Measurements from ENCODE around the gene PDZD2. TPM values are rescaled to one million over a fixed set of nuclear protein-coding genes. Genes with fewer than 3 reads are reported as not detected.

The PDZD2 gene
- total and polyA plus RNA-seq, 8 donors, result 16.2 to 49.8 (median 20.4) TPM

GRCh38 chr5:32055891-32056866 is 417.2 kb downstream of the PDZD2 start:
- Histone ChIP-seq H3K9me3 (no peaks in the 10 kb centered on the region), H3K36me3 (peaks cover 0 to 23% of the 10 kb centered on the region in 2 donors), H3K4me1 (no peaks in the 10 kb centered on the region), H3K4me3 (no peak overlapping the region), H3K27me3 (no peaks in the 10 kb centered on the region), H3K27ac (no peak overlapping the region)
- TF ChIP-seq CTCF (IDR thresholded peaks at IDR 0.05), result no peak
- DNase-seq (no peak), ATAC-seq (no peak)
- intact Hi-C loops (cut with DNase I), result no loop called here

DNA sequence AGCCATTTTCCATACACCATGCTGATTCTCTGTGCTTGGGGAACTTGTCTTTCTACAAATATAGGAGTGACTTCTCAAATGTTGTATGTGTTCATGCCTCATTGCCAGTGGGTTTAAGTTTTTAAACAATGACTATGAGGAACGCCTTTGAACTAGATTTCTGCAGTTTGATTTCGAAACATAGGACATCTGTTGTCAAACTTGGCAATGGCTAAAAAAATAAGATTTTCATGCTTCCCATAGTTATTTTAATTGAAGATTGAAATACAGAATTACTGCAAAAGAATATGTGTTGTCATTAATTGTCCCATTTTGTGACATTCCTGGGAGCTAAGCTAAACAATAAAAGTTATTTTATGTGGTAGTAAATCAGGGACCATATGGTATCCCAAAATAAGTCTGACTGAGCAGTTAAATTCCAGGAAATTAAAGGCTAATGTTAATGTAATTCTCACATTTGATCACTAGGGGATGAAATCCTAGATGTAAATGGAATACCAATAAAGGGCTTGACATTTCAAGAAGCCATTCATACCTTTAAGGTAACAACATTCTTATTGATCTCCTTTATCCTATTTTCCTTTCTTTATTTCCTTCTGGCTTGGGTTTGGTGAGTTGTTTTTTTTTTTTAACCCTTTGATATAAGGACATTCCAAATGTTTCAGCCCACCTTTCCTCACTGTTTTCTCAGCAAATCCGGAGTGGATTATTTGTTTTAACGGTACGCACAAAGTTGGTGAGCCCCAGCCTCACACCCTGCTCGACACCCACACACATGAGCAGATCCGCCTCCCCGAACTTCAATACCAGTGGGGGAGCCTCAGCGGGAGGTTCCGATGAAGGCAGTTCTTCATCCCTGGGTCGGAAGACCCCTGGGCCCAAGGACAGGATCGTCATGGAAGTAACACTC is 418.5 kb downstream of the PDZD2 start:
- H3K9me3 ChIP-seq, result no peaks in the 10 kb centered on the region
- TF ChIP-seq CTCF (IDR thresholded peaks at IDR 0.05), result peak in 1 of 2 donors; percentile 19

DNA sequence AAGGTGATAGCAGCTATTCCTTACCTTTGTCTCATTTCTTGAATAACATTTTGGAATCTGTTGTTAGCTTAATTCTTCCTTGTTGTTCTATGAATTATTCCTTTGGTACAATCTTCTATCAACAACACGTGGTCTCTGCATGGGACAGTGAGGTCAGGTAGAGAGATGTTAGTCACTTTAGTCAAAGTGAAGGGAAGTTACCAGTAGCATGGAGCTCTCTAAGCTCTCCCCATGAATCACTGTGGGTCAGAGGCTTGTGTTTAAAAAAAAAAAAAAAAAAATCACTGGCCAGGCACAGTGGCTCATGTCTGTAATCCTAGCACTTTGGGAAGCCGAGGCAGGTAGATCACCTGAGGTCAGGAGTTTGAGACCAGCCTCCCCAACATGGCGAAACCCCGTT is 419.2 kb downstream of the PDZD2 start:
- ATAC-seq (no peak), DNase-seq (no peak)
- no peak for TF ChIP-seq CTCF (IDR thresholded peaks at IDR 0.05)
- H3K4me1 ChIP-seq, result no peaks in the 10 kb centered on the region
- H3K36me3 ChIP-seq, result peaks cover 0 to 25% of the 10 kb centered on the region in 2 donors
- no peak overlapping the region for H3K4me3 ChIP-seq
- no peaks in the 10 kb centered on the region for H3K9me3 ChIP-seq
- intact Hi-C loops (cut with DNase I), result no loop called here
- no peaks in the 10 kb centered on the region for H3K27me3 ChIP-seq
- no peak overlapping the region for H3K27ac ChIP-seq

More for the DNA sequence above, 418.5 kb downstream of the PDZD2 start:
- Histone ChIP-seq H3K4me1 (no peaks in the 10 kb centered on the region), H3K36me3 (peaks cover 0 to 25% of the 10 kb centered on the region in 2 donors), H3K27me3 (no peaks in the 10 kb centered on the region), H3K27ac (no peak overlapping the region), H3K4me3 (no peak overlapping the region)
- ATAC-seq, result no peak
- intact Hi-C loops (cut with DNase I), result no loop called here
- DNase-seq, result no peak

GRCh38 chr5:32058997-32059396 is 420.1 kb downstream of the PDZD2 start:
- intact Hi-C loops (cut with DNase I), result no loop called here
- H3K4me1 ChIP-seq, result no peaks in the 10 kb centered on the region
- H3K9me3 ChIP-seq, result no peaks in the 10 kb centered on the region
- ATAC-seq (no peak), DNase-seq (no peak)
- no peak overlapping the region for H3K4me3 ChIP-seq
- H3K27me3 ChIP-seq, result no peaks in the 10 kb centered on the region
- H3K36me3 ChIP-seq, result peaks cover 0 to 23% of the 10 kb centered on the region in 2 donors
- no peak for TF ChIP-seq CTCF (IDR thresholded peaks at IDR 0.05)
- no peak overlapping the region for H3K27ac ChIP-seq

Data from left lung (tissue), 10 donors.